Panc1 (cell line): ENCODE data around the gene UNC13C.

Experiments
- POLR2AphosphoS5 ChIP-seq: IDR thresholded peaks from 2 replicates; pipeline ENCODE4 v1.6.1; 2012; ENCODE audit warnings: mild to moderate bottlenecking, low read depth, low read length, moderate library complexity
- SIN3A ChIP-seq: IDR thresholded peaks from 2 replicates; pipeline ENCODE4 v1.6.1; 2012; ENCODE audit warnings: low read depth, mild to moderate bottlenecking, low read length, moderate library complexity, borderline replicate concordance; ENCODE audit not compliant: insufficient read depth
- TF ChIP-seq, protein P1 (sequence below): fragments of 450-650 bp; IDR thresholded peaks from 2 replicates; pipeline ENCODE4 v1.5.1; 2017; ENCODE audit warnings: mild to moderate bottlenecking

- TF ChIP-seq, protein P1, sequence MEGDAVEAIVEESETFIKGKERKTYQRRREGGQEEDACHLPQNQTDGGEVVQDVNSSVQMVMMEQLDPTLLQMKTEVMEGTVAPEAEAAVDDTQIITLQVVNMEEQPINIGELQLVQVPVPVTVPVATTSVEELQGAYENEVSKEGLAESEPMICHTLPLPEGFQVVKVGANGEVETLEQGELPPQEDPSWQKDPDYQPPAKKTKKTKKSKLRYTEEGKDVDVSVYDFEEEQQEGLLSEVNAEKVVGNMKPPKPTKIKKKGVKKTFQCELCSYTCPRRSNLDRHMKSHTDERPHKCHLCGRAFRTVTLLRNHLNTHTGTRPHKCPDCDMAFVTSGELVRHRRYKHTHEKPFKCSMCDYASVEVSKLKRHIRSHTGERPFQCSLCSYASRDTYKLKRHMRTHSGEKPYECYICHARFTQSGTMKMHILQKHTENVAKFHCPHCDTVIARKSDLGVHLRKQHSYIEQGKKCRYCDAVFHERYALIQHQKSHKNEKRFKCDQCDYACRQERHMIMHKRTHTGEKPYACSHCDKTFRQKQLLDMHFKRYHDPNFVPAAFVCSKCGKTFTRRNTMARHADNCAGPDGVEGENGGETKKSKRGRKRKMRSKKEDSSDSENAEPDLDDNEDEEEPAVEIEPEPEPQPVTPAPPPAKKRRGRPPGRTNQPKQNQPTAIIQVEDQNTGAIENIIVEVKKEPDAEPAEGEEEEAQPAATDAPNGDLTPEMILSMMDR: no peak
- TF ChIP-seq SIN3A (no peak), POLR2AphosphoS5 (no peak)
Measured at GRCh38 chr15:54066403-54066802, 88.2 kb downstream of the UNC13C start.
